ENCODE measurements around the gene BRCC3. TPM values are rescaled to one million over a fixed set of nuclear protein-coding genes. Genes with fewer than 3 reads are reported as not detected.

Gene BRCC3
- total RNA-seq = 10 to 100 TPM; 28.5 to 35.7 (median 32.0) TPM
- long read RNA-seq, donor 1, transcript BRCC3-208 (10 exons, 2,694 nt) = major isoform, 17 of 27 reads
- long read RNA-seq, donor 1, partial matches to known transcripts = 0 of 27 reads
- long read RNA-seq, donor 1, other reads (novel, unspliced or antisense) = 8 of 27 reads
- long read RNA-seq, donor 2, transcript BRCC3-208 (10 exons, 2,694 nt) = major isoform, 19 of 28 reads
- long read RNA-seq, donor 2, partial matches to known transcripts = 1 of 28 reads
- long read RNA-seq, donor 2, other reads (novel, unspliced or antisense) = 7 of 28 reads

DNA sequence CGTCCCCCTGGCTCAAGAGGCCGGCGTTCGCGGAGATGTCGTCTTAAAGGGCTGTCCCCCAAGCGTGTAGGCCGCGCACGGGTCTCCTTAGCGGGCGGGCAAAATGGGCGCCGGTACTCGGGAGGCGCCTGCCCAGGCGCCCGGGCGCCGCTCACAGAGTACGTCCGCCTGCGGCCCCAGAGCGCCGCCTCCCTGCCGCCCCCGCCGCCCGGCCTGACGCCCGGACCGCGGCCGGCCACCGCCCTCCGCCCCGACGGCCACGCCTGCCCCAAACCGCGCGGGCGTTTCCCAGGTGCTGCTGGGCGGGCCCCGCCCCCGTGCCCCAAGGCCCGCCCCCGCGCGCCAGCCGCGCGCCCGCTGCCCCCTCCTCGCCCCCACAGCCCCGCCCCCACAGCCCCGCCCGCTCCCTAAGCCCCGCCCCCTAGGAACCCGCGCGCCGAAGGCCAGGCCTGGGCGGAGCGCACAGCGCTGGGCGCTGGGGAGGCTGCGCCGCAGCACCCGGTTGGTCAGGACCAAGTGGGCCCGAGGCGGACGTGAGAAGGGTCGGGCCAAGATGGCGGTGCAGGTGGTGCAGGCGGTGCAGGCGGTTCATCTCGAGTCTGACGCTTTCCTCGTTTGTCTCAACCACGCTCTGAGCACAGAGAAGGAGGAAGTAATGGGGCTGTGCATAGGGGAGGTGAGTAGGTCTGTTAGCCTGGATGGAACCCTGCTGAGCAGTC, at the start of gene BRCC3, which contains the start of the genes CMC4 and MTCP1:
Gene BRCC3, plus strand, starts transcription at position 534 of the 719 bp plus-strand sequence. Its CDS starts 20 bp downstream, at position 554.
Gene CMC4, minus strand, starts transcription at position 162 of the 719 bp plus-strand sequence. CDS start 7,113 bp downstream, outside the sequence.
Gene MTCP1, minus strand, starts transcription at position 162 of the 719 bp plus-strand sequence. CDS start 5,126 bp downstream, outside the sequence.
- ATAC-seq (peak; percentile 93), DNase-seq (peak; percentile 76 to 91 (median 89))
- TF ChIP-seq, protein P1, sequence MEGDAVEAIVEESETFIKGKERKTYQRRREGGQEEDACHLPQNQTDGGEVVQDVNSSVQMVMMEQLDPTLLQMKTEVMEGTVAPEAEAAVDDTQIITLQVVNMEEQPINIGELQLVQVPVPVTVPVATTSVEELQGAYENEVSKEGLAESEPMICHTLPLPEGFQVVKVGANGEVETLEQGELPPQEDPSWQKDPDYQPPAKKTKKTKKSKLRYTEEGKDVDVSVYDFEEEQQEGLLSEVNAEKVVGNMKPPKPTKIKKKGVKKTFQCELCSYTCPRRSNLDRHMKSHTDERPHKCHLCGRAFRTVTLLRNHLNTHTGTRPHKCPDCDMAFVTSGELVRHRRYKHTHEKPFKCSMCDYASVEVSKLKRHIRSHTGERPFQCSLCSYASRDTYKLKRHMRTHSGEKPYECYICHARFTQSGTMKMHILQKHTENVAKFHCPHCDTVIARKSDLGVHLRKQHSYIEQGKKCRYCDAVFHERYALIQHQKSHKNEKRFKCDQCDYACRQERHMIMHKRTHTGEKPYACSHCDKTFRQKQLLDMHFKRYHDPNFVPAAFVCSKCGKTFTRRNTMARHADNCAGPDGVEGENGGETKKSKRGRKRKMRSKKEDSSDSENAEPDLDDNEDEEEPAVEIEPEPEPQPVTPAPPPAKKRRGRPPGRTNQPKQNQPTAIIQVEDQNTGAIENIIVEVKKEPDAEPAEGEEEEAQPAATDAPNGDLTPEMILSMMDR (IDR thresholded peaks at IDR 0.05) = no peak
- Histone ChIP-seq H3K9me3 (no peaks in the 10 kb centered on the region), H3K36me3 (ENCODE audit: low read depth) (no peaks in the 10 kb centered on the region), H3K4me3 (peak within 1 kb of the TSS; percentile 32), H3K4me1 (ENCODE audit: low read depth) (peaks cover 5% of the 10 kb centered on the region)
- intact Hi-C loops (cut with DNase I, micrococcal nuclease) = no loop called here

DNA sequence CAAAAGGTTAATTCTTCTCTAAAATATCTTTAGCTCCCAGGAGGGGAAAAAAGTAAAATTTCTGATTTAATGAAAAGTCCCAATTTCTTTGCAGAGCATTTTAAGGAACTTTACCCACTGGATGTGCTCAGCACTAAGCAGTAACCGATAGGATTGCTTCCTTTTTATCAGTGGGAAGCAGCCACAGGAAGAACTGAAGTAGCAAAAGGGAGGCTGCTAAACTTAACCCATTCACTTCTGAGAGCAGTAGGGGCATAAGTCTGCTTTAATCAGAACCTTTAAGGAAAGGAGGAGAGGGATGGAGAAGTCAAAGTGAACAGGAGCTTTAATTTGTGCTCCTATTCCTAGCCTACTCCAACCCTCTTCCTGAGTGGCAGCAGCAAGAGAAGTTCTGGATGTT, 48.7 kb upstream of the BRCC3 start, which contains the start of gene F8:
Gene F8, minus strand, starts transcription at position 139 of the 400 bp plus-strand sequence. CDS start 171 bp downstream, outside the sequence.
- Histone ChIP-seq H3K9me3 (no peaks in the 10 kb centered on the region), H3K4me1 (ENCODE audit: low read depth) (no peaks in the 10 kb centered on the region), H3K4me3 (no peak within 1 kb of the TSS), H3K36me3 (ENCODE audit: low read depth) (no peaks in the 10 kb centered on the region)
- DNase-seq (no peak), ATAC-seq (no peak)
- intact Hi-C loops (cut with DNase I, micrococcal nuclease) = no loop called here
- TF ChIP-seq, protein P1 (IDR thresholded peaks at IDR 0.05) = no peak

DNA sequence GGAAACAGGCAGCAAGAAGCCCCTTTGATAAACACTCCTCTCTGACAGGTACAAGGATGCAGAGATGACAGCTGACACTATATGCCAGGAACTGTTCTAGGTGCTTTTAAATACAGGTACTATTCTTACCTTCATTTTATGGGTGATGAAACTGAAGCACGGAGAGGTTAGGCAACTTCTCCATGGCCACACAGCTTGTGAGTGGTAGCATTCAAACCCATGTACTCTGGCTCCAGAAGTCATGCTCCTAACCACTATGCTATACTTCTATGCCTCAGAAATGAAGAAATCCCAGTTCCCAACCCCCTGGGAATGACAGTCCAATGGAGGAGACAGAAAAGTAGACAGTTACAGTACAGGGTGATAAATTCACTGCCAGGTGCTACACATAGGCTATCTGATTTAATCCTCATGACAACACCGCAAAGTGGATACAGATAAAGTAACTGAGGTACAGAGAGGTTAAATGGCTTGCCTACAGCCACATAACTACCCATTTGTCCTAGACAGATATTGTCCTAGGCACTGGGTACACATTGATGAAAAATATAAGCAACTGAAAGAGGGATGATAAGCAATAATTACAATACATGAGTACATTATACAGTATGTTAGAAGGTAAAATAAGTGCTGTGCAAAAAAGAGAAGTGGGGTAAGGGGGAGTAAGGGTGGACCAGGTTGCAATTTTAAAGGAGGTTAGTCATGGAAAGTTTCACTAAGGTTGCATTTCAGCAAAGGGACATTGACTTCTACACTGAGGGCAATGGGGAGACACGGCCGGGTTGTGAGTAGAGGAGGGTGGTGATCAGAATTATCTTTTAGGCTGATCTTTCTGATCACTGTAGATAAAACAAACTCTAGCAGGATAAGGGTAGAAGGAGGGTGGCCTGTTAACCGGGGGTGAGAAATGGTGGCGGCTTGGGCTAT, 47.1 kb upstream of the BRCC3 start:
- DNase-seq (no peak), ATAC-seq (no peak)
- Histone ChIP-seq H3K4me3 (no peak overlapping the region), H3K36me3 (ENCODE audit: low read depth) (no peaks in the 10 kb centered on the region), H3K4me1 (ENCODE audit: low read depth) (no peaks in the 10 kb centered on the region), H3K9me3 (no peaks in the 10 kb centered on the region)
- TF ChIP-seq, protein P1 (IDR thresholded peaks at IDR 0.05) = no peak
- intact Hi-C loops (cut with DNase I, micrococcal nuclease) = no loop called here

DNA sequence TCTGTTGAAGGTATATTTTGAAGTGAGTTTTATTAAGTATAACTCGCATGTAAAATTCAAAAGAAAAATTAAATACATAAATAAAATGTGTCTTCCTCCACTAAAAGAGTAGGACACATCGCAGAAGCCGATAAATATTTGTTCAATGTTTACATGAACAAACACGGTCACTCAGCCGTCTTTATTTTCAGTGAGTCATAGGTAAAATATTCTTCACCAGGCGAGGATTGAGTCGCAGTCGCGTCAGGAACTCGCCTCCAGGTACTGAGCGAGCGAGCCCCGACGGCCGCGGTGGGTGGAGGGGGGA, 44.9 kb upstream of the BRCC3 start:
- TF ChIP-seq, protein P1 (IDR thresholded peaks at IDR 0.05) = no peak
- H3K4me3 ChIP-seq = no peak overlapping the region
- DNase-seq = no peak
- no peaks in the 10 kb centered on the region for H3K9me3 ChIP-seq
- intact Hi-C loops (cut with DNase I, micrococcal nuclease) = no loop called here
- ATAC-seq = no peak
- no peaks in the 10 kb centered on the region for H3K4me1 ChIP-seq (ENCODE audit: low read depth)
- no peaks in the 10 kb centered on the region for H3K36me3 ChIP-seq (ENCODE audit: low read depth)

All from mucosa of descending colon (tissue), 3 donors.